Midbrain (tissue), 1 donor: Measurements from ENCODE around the gene CTR9.

Experiments used
- DNase-seq: peaks from one replicate; lab custom pipeline; 2025; lab: John Stamatoyannopoulos, UW

Gene CTR9

GRCh38 chr11:10742460-10743208 is 8.4 kb upstream of the CTR9 start:
- no peak for DNase-seq

- no peak for DNase-seq
Observed at GRCh38 chr11:10743354-10744000, 7.6 kb upstream of the CTR9 start.

- no peak for DNase-seq
Observed at GRCh38 chr11:10744206-10744605, 6.8 kb upstream of the CTR9 start.

GRCh38 chr11:10746871-10747270 is 4.2 kb upstream of the CTR9 start:
- DNase-seq, result no peak

- no peak for DNase-seq
Observed at GRCh38 chr11:10747733-10748132, 3.3 kb upstream of the CTR9 start.

- DNase-seq, result no peak
Observed at GRCh38 chr11:10749476-10749875, 1.6 kb upstream of the CTR9 start.

- DNase-seq, result no peak
Observed at GRCh38 chr11:10751581-10751940, 515 bp downstream of the CTR9 start.

GRCh38 chr11:10752061-10752460 is 1.0 kb downstream of the CTR9 start:
- no peak for DNase-seq

GRCh38 chr11:10752486-10752885 is 1.4 kb downstream of the CTR9 start:
- no peak for DNase-seq

- DNase-seq, result no peak
Observed at GRCh38 chr11:10758957-10759356, 7.9 kb downstream of the CTR9 start.

- DNase-seq, result no peak
Observed at GRCh38 chr11:10761085-10761698, 10.1 kb downstream of the CTR9 start.

- DNase-seq, result no peak
Observed at GRCh38 chr11:10762185-10762584, 11.1 kb downstream of the CTR9 start.

- no peak for DNase-seq
Observed at GRCh38 chr11:10762913-10763421, 11.9 kb downstream of the CTR9 start.

GRCh38 chr11:10763766-10764165 is 12.7 kb downstream of the CTR9 start:
- no peak for DNase-seq

- DNase-seq, result no peak
Observed at GRCh38 chr11:10764412-10764811, 13.4 kb downstream of the CTR9 start.

GRCh38 chr11:10770626-10771254 is 19.7 kb downstream of the CTR9 start:
- peak; percentile 72 for DNase-seq

- DNase-seq, result no peak
Observed at GRCh38 chr11:10771457-10771856, 20.4 kb downstream of the CTR9 start.

- no peak for DNase-seq
Observed at GRCh38 chr11:10774811-10775210, 23.8 kb downstream of the CTR9 start.

GRCh38 chr11:10777393-10777793 is 26.3 kb downstream of the CTR9 start:
- no peak for DNase-seq

- no peak for DNase-seq
Observed at GRCh38 chr11:10777806-10778205, 26.8 kb downstream of the CTR9 start.

GRCh38 chr11:10778217-10778970 is 27.3 kb downstream of the CTR9 start:
- no peak for DNase-seq

GRCh38 chr11:10779086-10779485 is 28.0 kb downstream of the CTR9 start:
- no peak for DNase-seq
